Transverse colon (tissue), 4 donors: ENCODE data around the gene ZNF140. TPM values are rescaled to one million over a fixed set of nuclear protein-coding genes. Genes with fewer than 3 reads are reported as not detected.

ENCODE experiments used
- DNase-seq: peaks from one replicate; pipeline ENCODE4 v3.0.0-alpha.2; 2019
- H3K27ac ChIP-seq, 4 donors: fragments of 200-600 bp; sonication (generic); 2 replicates each; pipeline ENCODE4 v1.5.1; 2016 to 2018; ENCODE audit warnings: inconsistent platforms in 4 of 4
- H3K27me3 ChIP-seq: fragments of 200-600 bp; sonication (generic); 2 replicates; pipeline ENCODE4 v1.5.1; 2017; ENCODE audit warnings: inconsistent platforms
- H3K36me3 ChIP-seq, 4 donors: fragments of 200-600 bp; sonication (generic); 2 replicates each; pipeline ENCODE4 v1.5.1; 2017 to 2019; ENCODE audit warnings: inconsistent platforms in 4 of 4
- H3K4me1 ChIP-seq, 4 donors: fragments of 200-600 bp; sonication (generic); 2 replicates each; pipeline ENCODE4 v1.5.1; 2017 to 2020; ENCODE audit warnings: inconsistent platforms in 4 of 4
- H3K4me3 ChIP-seq, 4 donors: fragments of 200-600 bp; sonication (generic); 1 replicate in 1 of 4; 2 replicates in 3 of 4; pipeline versions ENCODE4 v1.5.1 to v1.6.1; 2017 to 2019; ENCODE audit warnings: inconsistent platforms in 4 of 4
- H3K9me3 ChIP-seq, 2 donors: fragments of 200-600 bp; sonication (generic); 2 replicates each; pipeline ENCODE4 v1.5.1; 2017 to 2019; ENCODE audit warnings: inconsistent platforms in 2 of 2
- EP300 ChIP-seq: sonication (generic); formaldehyde crosslinking; IDR thresholded peaks from one replicate; pipeline ENCODE4 v1.6.1; 2017; ENCODE audit warnings: antibody characterized with exemption, low read depth
- POLR2A ChIP-seq: fragments of 450-650 bp; IDR thresholded peaks from one replicate; pipeline ENCODE4 v1.6.1; 2016; ENCODE audit warnings: antibody characterized with exemption, mild to moderate bottlenecking, moderate library complexity
- POLR2AphosphoS5 ChIP-seq, 3 donors: sonication (generic); formaldehyde crosslinking; IDR thresholded peaks; one replicate each; pipeline ENCODE4 v1.6.1; 2016; ENCODE audit warnings: antibody characterized with exemption in 3 of 3
- WGBS, 2 donors: methylation state at CpG; one replicate each; pipeline ENCODE4 v1.1.5; 2018; ENCODE audit warnings: low coverage in 1 of 2; 5-methylcytosine and 5-hydroxymethylcytosine counted together
- in situ Hi-C, 4 donors: fragments of 200-750 bp; cut with MboI; loops; one replicate each; pipeline versions ENCODE4 v1.15.0 to v1.15.1; 2017; ENCODE audit warnings: low sequenced_read_pairs in 3 of 4, low pct_ligation_motif_present in 1 of 4, low pct_unique_long_range_greater_than_20kb in 1 of 4
- intact Hi-C: fragments of 100-400 bp; cut with DNase I; formaldehyde crosslinking; loops from one replicate; pipeline ENCODE4 v1.15.1; 2023; ENCODE audit warnings: low total_unique reads
- total RNA-seq, 4 donors: library from RNA; depleted of rRNA; stranded (reverse); fragments of >200 nt; gene quantifications; one replicate each; pipeline ENCODE4 v1.1.0, GENCODE V29; 2016
- TF ChIP-seq, protein P1 (sequence below), 5 experiments: fragments of 200-600 bp in 3 of 5; fragments of 450-650 bp in 2 of 5; sonication (generic) in 3 of 5; IDR thresholded peaks; 1 replicate in 2 of 5; 2 replicates in 3 of 5; pipeline ENCODE4 v1.5.1; 2016 to 2017; ENCODE audit warnings: antibody characterized with exemption in 5 of 5, inconsistent platforms in 3 of 5, mild to moderate bottlenecking in 2 of 5, moderate library complexity in 1 of 5

Gene ZNF140
- total RNA-seq, 4 donors from 2014 or later = 13.8 to 35.6 (median 14.8) TPM

DNA sequence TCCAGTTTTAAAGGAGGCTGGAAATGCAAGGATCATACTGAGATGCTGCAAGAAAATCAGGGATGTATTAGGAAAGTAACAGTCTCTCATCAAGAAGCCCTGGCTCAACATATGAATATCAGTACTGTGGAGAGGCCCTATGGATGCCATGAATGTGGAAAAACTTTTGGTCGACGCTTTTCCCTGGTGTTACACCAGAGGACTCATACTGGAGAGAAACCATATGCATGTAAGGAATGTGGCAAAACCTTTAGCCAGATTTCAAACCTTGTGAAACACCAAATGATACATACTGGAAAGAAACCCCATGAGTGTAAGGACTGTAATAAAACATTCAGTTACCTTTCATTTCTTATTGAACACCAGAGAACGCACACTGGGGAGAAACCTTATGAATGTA, 24.9 kb downstream of the ZNF140 start:
- Histone ChIP-seq H3K4me1 (no peaks in the 10 kb centered on the region), H3K27ac (no peak overlapping the region), H3K36me3 (peaks cover 5 to 74% (median 42%) of the 10 kb centered on the region in 4 donors), H3K27me3 (no peaks in the 10 kb centered on the region), H3K4me3 (no peak overlapping the region), H3K9me3 (peaks cover 100% of the 10 kb centered on the region in 2 donors)
- DNase-seq = no peak
- intact Hi-C loops (no loop called here), in situ Hi-C loops (no loop called here)
- 99 to 100% methylated on average over 3 of the region's 3 CpGs for WGBS, 2 donors
- TF ChIP-seq, protein P1, sequence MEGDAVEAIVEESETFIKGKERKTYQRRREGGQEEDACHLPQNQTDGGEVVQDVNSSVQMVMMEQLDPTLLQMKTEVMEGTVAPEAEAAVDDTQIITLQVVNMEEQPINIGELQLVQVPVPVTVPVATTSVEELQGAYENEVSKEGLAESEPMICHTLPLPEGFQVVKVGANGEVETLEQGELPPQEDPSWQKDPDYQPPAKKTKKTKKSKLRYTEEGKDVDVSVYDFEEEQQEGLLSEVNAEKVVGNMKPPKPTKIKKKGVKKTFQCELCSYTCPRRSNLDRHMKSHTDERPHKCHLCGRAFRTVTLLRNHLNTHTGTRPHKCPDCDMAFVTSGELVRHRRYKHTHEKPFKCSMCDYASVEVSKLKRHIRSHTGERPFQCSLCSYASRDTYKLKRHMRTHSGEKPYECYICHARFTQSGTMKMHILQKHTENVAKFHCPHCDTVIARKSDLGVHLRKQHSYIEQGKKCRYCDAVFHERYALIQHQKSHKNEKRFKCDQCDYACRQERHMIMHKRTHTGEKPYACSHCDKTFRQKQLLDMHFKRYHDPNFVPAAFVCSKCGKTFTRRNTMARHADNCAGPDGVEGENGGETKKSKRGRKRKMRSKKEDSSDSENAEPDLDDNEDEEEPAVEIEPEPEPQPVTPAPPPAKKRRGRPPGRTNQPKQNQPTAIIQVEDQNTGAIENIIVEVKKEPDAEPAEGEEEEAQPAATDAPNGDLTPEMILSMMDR (IDR thresholded peaks at IDR 0.05) = no peak
- no peak for TF ChIP-seq POLR2AphosphoS5 (IDR thresholded peaks at IDR 0.05)
- no peak for TF ChIP-seq POLR2A
- no peak for TF ChIP-seq EP300

DNA sequence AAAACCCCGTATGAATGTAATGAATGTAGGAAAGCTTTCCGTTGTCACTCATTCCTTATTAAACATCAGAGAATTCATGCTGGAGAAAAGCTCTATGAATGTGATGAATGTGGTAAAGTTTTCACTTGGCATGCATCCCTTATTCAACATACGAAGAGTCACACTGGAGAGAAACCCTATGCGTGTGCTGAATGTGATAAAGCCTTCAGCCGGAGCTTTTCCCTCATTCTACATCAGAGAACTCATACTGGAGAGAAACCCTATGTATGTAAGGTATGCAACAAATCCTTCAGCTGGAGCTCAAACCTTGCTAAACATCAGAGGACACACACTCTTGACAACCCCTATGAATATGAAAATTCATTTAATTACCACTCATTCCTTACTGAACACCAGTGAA, 25.5 kb downstream of the ZNF140 start:
- no peaks in the 10 kb centered on the region for H3K27me3 ChIP-seq
- H3K9me3 ChIP-seq = peaks cover 100% of the 10 kb centered on the region in 2 donors
- intact Hi-C loops (no loop called here), in situ Hi-C loops (no loop called here)
- 85 to 98% methylated on average over 5 of the region's 5 CpGs for WGBS, 2 donors
- TF ChIP-seq POLR2A (no peak), POLR2AphosphoS5 (IDR thresholded peaks at IDR 0.05) (no peak), EP300 (no peak)
- TF ChIP-seq, protein P1 (IDR thresholded peaks at IDR 0.05) = no peak
- H3K27ac ChIP-seq = no peak overlapping the region
- no peak for DNase-seq
- peaks cover 5 to 68% (median 39%) of the 10 kb centered on the region in 4 donors for H3K36me3 ChIP-seq
- no peak overlapping the region for H3K4me3 ChIP-seq
- no peaks in the 10 kb centered on the region for H3K4me1 ChIP-seq

DNA sequence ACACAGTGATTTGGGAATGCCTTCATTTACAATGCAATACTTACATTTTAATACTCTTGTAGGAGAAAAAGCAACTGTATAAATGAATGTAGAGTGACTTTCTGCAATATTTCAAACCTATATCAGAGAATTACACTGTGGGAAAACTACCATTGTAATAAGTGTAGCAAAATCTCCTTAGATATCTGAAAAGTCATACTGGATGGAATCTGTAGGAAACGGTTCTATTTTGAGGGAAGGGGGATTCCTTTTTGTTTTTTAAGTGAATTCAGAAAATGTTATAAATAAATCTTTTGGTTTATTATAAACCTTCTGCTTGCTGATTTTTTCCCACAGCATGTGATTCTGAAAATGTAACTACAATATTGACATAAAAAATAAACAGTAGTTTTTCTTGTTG, 26.4 kb downstream of the ZNF140 start:
- in situ Hi-C loops = no loop called here
- no peaks in the 10 kb centered on the region for H3K27me3 ChIP-seq
- no peak overlapping the region for H3K4me3 ChIP-seq
- peaks cover 100% of the 10 kb centered on the region in 2 donors for H3K9me3 ChIP-seq
- TF ChIP-seq, protein P1 (IDR thresholded peaks at IDR 0.05) = no peak
- WGBS, 2 donors = 83 to 96% methylated on average over 1 of the region's 1 CpG
- intact Hi-C loops = no loop called here
- H3K4me1 ChIP-seq = no peaks in the 10 kb centered on the region
- no peak for DNase-seq
- H3K36me3 ChIP-seq = peaks cover 3 to 59% (median 35%) of the 10 kb centered on the region in 4 donors
- H3K27ac ChIP-seq = no peak overlapping the region

- WGBS, 2 donors = 95% methylated on average over 2 of the region's 2 CpGs; no CpG with 5 or more reads in 1 of the 2 donors
- no peak for DNase-seq
- H3K36me3 ChIP-seq = peaks cover 2 to 49% (median 30%) of the 10 kb centered on the region in 4 donors
- in situ Hi-C loops = no loop called here
- no peak overlapping the region for H3K4me3 ChIP-seq
- H3K4me1 ChIP-seq = no peaks in the 10 kb centered on the region
- H3K27me3 ChIP-seq = no peaks in the 10 kb centered on the region
- intact Hi-C loops = no loop called here
- no peak overlapping the region for H3K27ac ChIP-seq
- no peak for TF ChIP-seq EP300
- no peak for TF ChIP-seq POLR2AphosphoS5 (IDR thresholded peaks at IDR 0.05)
- TF ChIP-seq, protein P1 (IDR thresholded peaks at IDR 0.05) = no peak
- TF ChIP-seq POLR2A = no peak
- H3K9me3 ChIP-seq = peaks cover 98 to 100% of the 10 kb centered on the region in 2 donors
Measured at GRCh38 chr12:133108150-133108549, 27.4 kb downstream of the ZNF140 start.
